ENCODE results near the gene IGF2.

IGF2 gene

GRCh38 chr11:2102132-2102882, 36.9 kb downstream of the IGF2 start:
- DNase-seq = no peak

DNA sequence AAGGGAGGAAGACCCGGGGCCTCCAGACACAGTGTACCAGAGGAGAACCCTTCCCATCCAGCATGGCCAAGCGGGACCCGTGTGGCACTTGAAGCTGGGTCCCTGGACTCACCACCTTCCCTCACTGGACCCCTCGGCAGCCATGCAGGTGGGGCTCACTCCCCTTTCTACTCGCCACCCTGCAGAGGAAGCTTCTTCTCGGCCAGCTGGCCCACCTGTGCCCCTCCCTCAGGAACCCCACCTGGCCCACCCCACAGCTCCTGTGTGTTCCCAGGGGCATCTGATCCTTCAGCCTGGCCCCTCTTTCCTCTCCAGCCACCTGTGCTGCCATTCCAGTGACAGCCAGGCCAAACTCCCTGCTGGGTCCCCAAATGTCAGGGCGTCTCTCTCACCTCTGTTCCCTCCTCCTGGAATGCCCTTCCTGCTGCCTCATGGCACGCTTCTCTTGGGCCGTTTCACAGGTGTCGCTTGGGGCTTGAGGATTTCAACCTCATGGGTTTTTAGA, 38.0 kb downstream of the IGF2 start:
- no peak for DNase-seq

- DNase-seq = no peak
Observed at GRCh38 chr11:2100361-2101170, 38.6 kb downstream of the IGF2 start.

DNA sequence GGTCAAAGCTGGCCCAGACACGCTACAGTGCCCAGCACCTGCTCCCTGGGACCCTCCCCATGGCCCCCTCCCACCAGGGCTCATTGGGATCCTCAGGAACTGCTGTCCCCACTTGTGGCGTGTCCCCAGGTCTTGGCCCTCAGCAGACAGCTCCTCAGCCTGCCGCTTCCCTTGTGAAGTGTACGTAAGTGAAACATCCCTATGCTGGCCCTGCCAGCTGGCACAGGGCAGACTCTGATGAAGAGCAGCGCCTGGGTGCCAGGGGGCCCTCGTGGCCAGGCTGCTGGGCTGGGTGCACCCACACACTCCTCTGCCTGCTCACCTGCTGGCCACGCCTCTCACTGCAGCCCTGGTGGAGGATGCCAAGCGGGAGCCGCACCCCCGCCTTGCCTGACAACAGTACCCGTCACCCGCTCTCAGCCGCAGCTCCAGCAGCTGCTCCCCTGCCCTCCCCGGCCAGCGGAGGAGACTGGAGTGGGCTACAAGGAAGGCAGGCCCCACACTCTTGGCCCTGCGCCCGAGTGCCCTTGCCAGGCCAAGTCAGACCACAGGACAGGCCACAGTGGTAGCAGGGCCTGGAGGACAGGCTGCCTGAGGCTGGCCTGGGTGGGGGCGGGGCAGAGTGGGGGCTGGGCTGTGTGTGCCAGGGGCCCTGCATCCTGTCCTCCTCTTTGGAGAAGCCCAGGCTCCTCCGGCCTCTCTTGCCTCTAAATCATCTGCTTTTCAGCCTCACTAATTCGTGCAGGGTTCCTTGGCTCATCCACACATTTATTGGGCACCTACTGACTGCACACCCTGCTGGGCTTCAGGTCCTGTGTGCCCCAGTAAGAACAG, 39.5 kb downstream of the IGF2 start:
- DNase-seq = peak; percentile 95

DNA sequence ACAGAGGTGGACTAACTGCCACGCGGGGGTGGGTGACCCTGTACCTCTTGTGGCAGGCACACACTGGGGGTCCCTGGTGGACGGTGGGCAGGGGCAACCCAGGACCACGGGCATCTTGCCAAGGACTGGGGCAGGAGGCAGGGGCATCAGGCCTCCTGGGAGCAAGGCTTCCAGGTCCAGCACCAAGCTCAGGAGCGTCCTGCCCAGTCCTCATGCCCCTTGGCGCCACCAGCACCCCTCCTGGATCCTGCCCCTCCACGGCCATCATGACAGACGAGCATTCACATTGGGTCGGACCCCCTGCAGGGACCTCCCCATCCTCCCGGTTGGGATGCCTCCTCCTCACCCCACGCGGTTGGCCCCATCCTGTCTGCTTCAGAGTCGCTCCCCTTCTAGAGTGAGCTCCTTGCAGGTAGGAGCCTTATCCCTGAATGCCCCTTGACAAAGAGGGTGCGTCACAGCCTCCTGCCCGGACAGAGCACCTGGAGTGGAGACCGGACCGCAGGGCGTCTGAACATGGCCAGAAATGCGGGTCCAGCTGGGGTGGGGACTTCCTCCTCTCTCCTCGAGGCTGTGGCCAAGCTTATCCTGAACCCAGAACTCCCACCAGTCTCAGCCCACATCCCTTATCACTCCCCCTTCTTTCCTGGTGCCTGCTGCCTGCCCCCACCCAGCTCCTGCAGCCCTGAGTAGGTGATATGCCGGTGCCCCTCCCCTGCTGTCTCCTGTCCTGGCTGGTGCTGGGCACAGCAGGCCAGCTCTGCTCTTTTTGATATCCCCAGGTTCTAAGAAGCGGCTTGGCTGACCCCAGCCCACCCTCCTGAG, 40.3 kb downstream of the IGF2 start:
- DNase-seq = no peak

DNA sequence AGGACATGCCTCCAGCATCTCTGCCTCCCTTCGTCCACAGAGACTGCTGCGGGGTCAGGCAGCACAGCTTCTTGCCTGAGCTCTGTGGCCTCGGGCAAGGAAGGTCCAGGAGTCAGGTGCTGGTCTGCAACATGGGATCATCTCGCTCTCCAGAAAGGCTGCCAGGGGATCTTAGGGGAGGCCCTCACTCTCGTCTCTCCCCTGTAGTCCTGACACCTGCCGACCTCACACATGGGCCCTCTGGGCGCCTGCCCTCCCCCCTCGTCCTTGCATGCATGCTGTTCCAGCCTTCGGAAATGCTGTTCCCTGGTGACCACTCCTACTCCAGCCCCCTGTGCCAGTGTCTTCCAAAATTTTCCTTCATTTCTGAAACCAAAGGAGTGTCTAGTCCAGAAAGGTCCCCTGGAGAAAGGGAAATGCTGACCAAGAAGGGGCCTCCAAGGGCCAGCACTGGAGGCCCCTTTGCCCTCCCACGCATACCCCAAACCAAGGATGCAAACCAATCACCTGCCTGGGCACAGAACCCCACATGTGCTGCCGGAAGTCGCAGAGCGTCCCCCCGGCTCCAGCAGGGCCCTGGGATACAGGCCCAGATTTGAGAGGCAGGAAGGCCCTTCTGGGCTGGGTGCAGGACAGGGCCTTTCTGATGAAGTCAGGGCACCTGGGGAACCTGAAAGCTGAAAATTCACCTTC, 41.0 kb downstream of the IGF2 start:
- no peak for DNase-seq

GRCh38 chr11:2097356-2097997, 41.7 kb downstream of the IGF2 start:
- no peak for DNase-seq

- no peak for DNase-seq
Observed at GRCh38 chr11:2096919-2097301, 42.3 kb downstream of the IGF2 start.

- DNase-seq = no peak
Observed at GRCh38 chr11:2096011-2096918, 42.9 kb downstream of the IGF2 start.

DNA sequence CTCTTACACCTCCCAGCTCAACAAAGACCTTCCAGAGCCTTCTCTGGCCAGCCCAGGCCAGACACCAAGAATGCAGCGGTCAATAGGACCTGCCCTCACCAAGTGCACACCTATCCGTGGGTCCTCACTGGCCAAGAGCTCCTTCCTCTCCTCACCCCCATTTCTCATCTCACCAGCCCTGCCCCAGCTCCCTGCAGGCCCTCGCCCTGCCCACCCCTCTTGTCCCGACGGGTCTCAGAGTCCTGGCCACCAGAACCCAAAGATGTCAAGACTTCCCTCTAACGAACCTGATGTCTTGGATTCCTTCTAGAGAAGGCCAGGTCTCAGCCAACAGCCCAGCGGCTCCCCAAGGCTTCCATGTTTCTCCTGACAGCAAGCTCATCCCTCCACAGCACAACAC, 43.6 kb downstream of the IGF2 start:
- DNase-seq = no peak

DNA sequence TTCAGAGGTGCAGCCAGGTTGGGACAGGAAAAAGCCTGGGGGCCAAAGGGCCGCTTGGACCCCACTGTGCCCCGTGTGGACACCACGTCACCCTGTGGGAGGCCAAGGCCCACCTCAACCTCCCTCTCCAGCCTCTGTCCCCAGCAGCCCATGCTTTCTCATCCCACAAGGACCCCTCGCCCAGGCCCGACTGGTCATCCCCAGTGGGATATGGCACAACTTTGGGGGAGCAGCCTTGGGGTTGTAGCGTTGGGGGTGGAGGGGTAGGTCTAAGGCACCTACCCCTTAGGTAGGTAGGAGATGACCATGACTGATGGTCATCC, 44.0 kb downstream of the IGF2 start:
- DNase-seq = no peak

DNA sequence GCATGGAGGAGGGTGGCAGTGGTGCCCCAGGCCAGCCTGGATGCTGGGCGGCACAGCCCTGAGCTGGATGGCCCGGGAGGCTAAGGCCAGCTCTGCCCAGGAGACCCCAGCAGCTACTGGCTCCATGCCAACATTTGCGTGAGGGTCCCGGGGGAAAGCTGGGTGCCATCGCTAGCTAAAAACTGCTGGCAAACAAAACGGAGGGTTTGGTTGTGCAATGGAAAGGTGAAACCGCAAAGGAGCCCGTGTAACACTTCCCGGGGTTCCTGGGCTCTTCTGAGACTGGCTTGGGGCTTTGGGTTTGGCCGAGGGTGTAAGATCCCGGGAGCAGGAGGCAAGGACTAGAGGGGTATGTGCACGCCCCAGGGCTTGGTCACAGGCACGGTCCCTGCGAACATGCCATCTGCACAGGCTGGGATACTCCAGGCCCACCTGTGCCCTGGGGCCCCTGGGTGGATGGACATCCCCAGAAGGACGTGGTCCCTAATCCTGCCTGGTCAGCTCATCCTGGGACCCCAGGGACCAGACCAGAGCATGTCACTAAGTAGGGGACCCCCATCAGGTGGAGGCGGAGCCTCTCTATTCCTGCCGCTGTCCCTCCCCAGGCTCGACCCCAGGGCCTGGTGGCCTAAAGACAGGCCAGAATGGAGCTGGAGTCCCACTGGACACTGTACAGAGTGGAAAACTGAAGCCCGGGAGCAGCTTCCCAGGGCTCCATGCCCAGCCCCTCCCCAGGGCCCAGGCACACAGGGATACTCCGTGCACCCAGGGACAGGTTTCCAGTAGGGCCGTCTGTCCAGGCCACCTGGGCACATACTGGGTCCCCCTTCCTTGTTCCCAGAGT, 44.6 kb downstream of the IGF2 start:
- DNase-seq = no peak

DNA sequence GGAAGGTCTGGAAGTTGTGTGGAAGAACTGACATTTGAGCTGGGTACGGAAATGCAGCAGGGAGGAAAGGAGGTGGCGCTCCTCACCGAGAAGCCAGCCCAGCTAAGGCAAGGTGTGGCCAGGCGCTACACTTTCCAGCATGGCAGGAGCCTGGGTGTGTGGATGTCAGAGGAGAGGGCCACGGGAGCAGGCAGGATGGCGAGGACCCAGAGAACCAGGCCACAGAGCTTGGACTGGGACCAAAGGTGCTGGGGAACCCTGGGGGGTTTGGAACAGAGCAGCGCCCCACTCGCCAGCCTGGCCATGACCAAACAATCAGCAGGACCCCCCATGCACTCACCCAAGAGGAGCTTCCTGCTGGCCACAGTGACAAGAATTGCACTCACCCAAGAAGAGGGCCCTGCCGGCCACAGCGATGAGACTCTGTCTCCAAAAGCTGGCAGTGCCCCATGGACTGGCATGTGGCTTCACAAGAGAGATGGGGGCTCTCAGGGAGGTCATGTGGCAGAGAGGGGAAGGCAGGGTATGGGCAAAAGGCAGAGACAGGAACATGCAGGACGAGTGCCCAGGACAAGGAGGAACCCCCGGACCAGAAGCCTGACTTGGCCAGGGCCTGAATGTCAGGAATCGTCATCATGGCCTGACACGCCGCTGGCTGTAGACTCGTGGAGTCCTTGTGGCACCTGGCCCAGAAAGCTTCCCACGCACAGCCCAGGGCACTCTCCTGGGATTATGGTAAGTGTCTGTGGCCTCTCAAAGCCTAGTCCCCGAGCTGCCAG, 45.4 kb downstream of the IGF2 start:
- no peak for DNase-seq

DNA sequence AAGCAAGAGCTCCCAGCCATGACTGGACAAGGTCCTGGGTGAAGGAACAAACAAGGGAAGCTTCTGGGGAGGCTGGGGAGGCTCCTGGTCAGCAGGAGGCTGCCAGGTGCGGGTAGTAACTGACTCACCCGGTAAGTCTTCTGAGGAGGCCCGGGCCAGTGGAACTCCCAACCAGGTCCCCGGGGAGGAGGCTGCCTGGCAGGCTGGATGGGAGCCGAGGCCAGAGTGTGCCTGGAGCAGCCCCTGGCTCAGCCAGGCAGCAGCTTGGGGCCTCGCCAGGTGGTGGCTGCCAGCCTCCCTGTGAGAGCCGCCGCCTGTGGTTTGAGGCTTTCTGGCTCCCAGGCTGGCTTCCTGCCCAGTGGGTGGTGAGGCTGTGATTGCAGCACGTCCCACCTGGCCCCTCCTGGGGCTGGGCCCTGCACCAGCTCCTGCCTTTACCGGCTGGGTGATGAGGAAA, 46.2 kb downstream of the IGF2 start:
- peak; percentile 96 for DNase-seq

DNA sequence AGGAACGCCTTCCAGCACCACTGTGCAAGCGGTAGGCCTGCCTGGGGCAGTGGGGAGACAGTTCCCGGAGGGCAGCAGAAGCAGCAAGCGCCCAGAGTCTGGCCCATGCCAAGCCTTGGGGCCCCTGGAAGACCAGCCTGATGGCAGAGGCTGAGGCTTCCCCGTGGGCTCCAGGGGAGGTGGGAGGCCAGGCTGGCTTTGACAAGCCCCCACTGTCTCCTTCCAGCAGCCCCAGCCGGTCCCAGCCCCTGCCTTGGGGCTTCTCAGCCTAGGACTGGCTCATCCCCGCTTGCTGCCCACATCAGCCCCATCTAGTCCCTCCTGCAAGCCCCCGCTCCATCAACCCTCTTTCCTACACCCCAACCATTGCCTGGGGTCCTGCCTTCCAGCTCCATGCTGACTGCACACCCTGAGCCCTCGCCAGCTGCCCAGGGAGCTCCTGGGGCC, 46.7 kb downstream of the IGF2 start:
- no peak for DNase-seq

DNA sequence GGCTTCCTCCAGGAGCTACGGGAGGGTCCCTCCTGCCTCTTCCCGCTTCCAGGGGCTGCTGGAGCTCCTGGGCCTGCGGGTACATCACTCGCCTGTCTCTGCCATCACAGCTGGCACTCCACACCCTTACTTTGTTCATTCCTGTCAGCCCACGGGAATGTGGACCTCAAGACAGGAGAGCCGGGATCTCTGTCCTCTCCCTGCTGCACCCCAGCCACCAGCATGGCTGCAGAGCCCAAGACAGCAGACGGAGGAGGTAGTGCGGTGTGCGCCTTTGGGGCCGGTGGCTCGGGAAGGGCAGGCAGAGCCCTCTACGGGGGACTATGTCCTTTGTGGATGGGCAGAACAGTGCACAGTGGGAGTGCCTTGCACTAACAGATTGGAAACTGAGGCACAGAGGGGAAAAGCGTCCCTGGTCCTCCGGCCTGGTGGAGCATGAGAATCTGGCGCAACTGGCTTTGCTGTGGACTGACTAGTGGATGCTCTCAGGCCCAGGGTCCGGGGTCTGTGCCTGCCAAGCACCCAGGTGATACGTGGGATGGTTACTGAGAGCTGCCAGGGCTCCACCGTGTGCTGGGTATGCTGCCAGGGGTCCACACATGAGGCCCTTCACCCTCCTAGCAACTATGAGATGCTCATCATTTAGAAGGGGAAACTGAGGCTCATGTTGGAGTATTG, 47.3 kb downstream of the IGF2 start:
- DNase-seq = no peak

GRCh38 chr11:2091112-2091746, 48.0 kb downstream of the IGF2 start:
- no peak for DNase-seq
